GM18498 (cell line): ENCODE measurements around the gene KIF1A.

Experiments
- ATAC-seq: cut with Tn5 transposase; IDR thresholded peaks from one replicate; pipeline ENCODE4 v1.9.1; 2021; ENCODE audit warnings: mild to moderate bottlenecking, moderate library complexity; ENCODE audit not compliant: unreplicated experiment

KIF1A gene

DNA sequence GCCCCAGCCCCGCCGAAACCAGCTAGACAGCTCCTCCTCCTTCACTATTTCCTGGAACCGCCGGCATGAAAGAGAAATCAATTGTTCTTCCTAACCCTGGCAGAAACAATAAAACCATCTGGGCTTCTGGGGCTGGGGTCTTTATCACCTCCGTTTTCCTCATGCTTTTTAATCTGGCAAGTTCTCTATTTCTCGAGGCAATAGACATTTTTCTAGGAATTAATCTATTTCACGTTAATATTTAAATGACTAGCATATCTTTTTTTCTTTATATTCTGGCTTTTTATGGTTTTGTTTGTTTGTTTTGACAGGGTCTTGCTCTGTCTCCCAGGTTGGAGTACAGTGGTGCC, 1.4 kb upstream of the KIF1A start:
- ATAC-seq = no peak

DNA sequence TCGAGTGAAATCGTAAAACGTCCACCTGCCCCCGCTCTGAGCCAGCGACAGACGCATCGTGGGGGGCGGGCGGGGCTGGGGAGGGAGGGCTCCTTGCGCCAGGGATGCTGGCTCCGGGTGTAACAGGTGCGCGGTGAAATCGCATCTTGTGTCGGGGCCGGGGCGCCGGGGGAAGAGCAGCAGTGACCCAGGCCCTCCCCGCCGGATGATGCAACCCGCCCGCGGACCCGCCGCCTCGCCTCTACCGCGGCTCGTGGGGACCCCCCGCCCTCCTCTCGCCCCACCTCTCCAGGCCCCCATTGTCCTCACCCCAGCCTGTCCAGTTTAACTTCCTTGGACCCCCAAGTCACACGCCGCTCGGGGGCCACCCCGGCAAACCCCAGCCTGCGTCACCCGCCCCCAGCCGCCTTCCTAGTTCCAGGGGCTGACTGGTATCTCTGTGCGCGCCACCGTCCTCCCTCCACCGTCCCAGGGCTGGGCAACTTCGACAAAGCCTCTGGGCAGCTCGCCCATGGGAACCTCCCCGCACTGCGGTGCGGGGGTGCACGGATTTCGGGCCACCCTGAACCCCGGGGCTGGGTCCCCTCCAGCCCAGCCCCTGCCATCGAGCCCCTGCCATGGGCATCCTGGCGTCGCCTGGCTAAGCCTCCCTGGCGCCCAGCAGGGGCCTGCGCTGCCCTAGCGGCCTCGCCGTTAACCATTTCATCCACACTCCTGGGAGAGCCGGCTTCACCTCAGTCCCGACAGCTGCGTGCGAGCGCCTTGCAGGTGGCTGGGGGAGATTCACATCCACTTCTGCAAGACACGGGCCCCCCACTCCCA, 799 bp upstream of the KIF1A start:
- ATAC-seq = no peak

DNA sequence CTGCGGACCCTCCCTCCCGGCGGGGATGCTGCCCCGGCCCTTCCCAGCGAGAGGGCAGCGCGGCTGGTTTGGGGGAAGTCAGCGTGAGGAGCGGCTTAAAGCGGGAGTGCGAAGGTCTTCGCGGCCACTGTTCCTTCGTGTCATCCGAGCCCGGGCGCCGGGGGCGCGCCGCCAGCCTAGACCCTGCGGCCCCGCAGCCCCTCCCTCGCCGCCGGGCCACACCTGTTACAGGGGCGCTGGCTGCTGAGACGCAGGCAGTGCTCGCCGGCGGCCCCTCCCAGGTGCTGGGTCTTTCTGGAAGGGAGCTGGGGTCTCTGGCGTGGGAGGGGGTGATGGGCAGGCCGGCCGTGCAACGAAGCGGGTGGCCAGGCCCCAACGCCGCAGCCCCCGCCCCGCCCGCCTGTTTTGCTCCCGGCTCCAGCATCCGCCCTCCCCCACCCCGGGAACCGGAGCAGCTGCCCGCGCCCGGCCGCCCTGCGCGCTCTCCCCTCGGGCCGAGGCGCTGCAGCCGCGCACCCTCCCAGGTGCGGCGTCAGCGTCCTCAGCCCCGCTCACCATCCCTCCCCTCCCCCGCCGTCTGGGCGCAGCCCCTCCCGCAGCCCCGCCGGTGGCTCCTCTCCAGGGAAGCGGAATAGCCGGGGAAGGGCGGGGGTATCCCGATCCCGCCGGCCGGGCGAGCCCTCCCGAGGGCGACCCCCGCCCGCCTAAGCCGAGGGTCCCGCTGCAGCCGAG, 727 bp downstream of the KIF1A start:
- no peak for ATAC-seq

- ATAC-seq = no peak
Measured at GRCh38 chr2:240818293-240819125, 1.5 kb downstream of the KIF1A start.

DNA sequence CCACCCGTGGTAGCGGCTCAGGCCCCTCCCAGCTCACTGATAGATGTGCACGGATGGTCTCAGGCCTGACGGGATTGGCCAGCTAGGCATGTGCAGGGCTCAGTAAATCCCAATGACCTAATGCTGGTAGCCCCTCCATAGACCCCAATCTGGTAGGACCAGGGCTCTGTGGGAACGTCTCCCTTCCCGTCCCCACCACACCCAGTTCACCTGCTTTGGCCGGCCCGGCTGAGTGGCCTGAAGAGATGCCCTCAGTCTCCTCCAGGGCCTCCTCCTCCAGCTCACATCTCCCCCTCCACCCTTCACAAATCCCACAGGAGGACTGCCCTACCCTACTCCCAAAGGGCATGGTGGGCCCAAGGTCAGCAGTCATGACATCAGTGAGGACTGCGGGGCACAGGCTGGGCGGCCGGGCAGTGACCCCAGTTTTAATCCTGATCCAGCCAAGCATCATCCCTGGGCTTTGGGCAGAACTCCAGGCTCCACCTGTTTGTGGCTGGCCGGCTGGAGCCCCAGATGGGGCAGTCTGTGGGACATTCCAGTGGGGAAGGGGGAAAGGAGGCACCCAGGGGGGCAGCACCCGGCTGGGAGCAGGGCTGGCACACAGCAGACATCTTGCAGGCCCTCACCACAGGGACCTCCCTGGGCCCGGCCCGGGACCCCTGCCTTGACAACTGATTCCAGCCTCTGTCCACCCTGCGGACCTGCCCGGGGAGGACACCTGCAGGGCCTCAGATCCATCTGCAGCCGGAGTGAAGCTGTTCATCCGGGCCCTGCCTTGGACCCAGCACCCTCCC, 2.3 kb downstream of the KIF1A start:
- ATAC-seq = no peak

GRCh38 chr2:240816584-240817495, 3.2 kb downstream of the KIF1A start:
- no peak for ATAC-seq

- no peak for ATAC-seq
Measured at GRCh38 chr2:240815761-240816583, 4.0 kb downstream of the KIF1A start.

- no peak for ATAC-seq
Measured at GRCh38 chr2:240814946-240815760, 4.9 kb downstream of the KIF1A start.

GRCh38 chr2:240814280-240814679, 5.7 kb downstream of the KIF1A start:
- ATAC-seq = no peak

GRCh38 chr2:240813231-240813921, 6.6 kb downstream of the KIF1A start:
- no peak for ATAC-seq

DNA sequence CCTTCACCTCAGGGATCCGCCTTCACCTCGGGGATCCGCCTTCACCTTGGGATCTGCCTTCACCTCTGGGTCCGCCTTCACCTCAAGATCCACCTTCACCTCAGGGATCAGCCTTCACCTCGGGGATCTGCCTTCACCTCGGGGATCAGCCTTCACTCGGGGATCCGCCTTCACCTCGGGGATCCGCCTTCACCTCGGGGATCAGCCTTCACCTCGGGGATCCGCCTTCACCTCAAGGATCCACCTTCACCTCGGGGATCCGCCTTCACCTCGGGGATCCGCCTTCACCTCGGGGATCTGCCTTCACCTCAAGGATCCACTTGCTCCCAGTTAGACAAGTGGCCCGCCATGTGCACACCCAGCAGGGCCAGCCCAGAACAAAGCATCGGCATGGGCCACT, 7.3 kb downstream of the KIF1A start:
- no peak for ATAC-seq

DNA sequence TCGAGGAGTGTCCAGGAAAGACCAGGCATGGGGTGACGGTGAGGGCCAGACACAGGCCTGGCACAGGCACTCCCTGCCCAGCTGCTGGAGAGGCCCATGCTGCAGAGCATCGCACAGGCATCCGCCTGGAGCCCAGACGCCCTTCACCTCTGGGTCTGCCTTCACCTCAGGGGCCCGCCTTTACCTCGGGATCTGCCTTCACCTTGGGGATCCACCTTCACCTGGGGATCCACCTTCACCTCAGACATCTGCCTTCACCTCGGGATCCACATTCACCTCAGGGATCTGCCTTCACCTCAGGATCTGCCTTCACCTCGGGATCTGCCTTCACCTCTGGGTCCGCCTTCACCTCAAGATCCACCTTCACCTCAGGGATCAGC, 7.7 kb downstream of the KIF1A start:
- no peak for ATAC-seq

GRCh38 chr2:240811346-240812300, 8.4 kb downstream of the KIF1A start:
- ATAC-seq = no peak

DNA sequence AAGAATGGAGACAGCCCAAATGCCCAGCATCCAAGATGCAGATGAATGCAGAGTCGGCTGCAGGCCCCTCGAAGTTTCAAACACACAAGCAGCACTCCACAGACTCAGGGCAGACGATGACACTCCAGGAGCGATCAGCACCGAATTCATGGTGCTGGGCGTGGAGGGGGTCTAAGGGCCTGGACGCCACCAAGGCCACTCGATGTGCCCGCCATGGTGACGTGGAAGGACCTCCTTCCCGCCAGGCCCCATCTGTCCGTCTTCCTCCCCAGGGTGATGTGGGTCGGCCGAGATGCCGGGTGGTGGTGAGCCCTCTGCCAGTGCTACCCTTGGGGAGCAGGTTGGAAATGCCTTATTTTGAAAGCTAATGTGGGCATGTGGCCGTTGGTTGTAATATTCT, 9.4 kb downstream of the KIF1A start:
- no peak for ATAC-seq

DNA sequence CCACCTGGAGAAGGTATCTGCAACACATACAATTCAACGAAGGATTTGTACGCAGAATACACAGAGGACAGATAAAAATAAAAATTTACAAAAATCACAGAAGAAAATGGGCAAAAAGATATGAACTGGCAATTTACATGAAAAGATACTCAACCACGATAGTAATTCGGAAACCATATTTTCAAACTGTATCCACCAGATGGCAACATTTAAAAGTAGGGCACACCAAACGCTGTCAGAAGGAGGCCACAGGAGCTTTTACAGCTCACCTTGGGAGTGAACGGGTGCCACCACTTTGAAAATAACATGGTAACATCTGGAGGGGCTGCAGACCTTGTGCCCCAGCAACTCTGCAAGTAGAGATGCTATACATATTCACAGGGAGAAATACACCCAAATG, 9.8 kb downstream of the KIF1A start:
- ATAC-seq = no peak

- no peak for ATAC-seq
Measured at GRCh38 chr2:240809276-240809675, 10.7 kb downstream of the KIF1A start.
